NCI-H2227 (cell line): ENCODE measurements around the gene SERPINA10.
"Not testable (repeated sequence)": the region's sequence is repeated elsewhere in the genome, so short reads cannot be mapped to it uniquely, and the experiment has no call there.

Experiments used
- DNase-seq: peaks from one replicate; lab custom pipeline; 2025; ENCODE audit not compliant: unreplicated experiment; lab: John Stamatoyannopoulos, UW

SERPINA10 gene

DNA sequence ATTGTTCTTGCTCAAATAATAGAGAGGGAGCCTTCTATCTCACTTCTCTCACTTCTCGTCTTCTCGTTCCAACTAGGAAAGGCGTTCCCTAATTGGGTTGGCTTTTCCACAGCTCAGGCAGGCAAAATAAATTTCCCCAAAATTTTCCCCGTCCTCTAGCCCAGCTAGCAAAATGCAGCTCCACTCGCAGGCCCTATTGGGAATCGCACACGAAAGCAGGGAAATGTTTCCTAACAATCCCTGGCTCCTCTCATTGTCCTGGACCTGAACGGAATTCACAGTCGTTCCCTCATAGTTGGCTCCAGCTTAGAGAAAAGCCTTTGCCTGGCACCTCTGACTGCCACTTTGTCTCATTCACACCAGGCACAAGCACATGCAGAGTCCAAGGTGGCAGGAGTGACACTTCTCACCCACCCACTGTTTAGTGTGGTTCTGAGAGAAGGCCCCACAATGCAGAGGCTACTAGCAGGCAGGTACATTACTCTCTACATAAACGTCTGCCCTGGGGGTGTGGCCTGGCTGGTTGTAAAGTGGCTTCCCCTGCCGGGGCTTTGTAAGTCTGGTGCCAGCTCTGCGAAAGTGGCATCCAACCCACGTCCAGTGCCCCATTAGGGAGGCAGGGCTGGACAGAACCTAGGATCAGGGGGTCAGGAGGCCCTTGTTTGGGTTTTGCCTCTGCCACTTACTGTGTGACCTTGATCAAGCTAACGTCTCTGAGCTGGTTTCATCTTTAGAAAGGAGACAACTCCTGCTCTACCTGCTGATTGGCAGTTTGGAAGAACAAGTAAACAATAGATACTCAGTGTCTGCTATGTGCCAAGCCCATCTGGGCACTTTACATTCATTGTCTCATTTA lies 4.2 kb downstream of the SERPINA10 start:
- no peak for DNase-seq

DNA sequence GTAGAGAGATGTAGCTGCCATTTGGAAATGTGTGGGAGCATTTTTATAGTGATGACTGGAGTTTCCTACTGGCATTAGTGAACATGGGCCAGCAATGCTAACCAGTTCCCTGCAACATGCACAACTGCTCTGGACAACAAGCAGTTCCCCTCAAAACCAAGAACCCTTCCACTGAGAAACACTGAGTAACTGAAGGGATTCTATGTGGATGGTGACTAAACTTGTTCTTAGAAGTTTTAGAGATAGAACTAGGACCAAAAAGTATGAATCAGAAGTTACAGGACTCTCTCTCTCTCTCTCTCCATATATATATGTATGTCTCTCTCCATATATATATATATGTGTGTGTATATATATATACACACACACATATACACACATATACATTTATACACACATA lies 7.9 kb downstream of the SERPINA10 start:
- no peak for DNase-seq

DNA sequence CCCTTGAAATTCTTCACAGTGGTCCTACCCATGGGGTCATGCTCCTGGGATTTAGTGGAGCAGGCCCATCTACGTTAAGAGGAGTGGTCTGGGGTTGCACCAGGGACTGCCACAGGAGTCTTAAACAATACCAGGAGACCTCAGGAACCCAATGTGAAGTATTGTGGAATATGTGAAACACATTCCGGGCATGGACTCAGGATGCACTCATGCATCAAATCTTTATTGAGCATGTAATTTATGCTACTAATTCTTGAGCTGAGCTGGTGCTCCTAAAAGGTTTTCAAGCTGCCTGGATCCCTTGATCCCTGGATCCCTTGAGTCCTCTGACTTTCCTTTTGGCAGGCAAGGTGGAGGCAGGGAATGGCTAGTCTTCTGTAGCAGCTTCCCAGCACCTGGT lies 8.8 kb downstream of the SERPINA10 start:
- no peak for DNase-seq

DNA sequence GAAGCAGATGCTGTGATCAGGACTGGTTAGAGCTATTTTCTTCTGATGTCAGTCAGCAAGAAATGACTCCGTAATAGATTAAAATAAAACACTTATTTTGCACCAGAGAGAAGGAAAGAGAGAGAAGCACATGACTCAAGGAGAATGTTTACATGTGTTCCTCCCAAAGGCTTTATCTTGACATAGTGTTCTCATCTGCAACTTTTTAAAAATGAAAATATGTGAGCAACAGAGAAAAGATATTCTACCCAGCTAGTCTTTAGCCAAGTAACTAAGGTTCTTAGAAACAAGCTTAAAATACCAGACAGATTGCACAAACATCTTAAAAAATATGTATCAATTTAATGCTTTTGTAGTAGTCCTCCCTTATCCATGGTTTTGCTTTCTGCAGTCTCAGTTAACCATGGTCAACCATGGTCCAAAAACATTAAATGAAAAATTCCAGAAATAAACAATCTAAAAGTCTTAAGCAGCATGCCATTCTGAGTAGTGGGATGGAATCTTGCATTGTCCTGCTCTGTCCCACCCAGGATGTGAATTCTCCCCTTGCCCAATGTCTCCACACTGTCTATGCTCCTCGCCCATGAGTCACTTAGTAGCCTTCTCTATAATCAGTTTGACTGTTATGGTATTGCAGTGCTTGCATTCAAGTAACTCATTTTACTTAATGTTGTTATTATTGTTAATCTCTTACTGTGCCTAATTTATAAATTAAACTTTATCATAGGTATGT lies 9.9 kb downstream of the SERPINA10 start:
- no peak for DNase-seq

DNA sequence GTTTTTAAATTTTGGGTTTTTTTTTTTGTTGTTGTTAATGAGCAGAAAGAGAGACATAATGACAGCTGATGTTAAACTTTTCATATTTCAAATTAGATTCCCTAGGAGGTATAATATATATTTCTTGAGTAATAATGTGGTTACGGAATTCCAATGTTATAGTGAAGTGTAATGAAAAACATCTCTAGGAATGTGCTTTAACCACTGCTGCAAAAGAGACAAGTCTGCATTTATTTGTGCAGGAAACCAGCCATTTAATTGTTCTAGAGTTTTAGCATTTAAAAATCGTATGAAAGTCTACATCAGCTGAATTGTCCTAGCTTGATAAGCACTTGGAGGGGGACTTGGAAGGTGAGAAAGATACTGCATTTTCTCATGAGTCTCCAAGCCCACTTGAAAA lies 14.3 kb downstream of the SERPINA10 start:
- DNase-seq, result no peak

DNA sequence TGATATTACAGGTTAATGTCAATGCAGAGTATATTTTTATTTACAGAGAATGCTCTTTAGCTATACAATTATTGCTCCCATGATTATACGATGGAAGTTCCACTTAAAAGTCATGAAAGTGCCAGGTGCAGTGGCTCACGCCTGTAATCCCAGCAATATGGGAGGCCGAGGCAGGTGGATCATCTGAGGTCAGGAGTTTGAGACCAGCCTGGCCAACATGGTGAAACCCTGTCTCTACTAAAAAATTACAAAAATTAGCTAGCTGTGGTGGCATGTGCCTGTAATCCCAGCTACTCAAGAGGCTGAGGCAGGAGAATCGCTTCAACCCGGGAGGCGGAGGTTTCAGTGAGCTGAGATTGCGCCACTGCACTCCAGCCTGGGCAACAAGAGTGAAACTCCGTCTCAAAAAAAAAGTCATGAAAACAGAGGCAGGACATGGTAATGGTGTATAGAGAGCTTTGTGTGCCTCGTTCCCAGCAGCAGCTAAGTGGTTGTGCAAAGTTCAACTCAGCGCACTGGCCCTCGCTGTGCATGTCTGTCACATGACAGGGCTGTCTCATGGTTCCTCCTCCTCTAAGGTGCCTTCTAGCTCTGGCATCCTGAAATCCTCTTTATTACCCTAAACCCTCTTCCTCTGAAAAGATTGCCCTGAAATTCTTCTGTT lies 16.0 kb downstream of the SERPINA10 start:
- not testable (repeated sequence) for DNase-seq

DNA sequence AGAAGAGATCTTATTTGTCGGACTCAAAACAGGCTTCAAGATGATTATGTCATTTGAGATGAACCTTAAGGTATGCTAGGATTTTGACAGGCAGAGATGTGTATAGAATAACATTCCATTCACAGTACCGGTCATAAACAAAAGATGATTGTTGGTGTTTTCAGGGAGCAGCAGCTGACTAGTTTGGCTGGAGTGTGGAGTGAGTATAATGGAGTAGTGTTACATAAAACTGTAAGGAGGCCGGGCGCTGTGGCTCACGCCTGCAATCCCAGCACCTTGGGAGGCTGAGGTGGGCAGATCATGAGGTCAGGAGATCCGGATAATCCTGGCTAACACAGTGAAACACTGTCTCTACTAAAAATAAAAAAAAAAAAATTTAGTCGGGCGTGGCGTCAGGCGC lies 23.9 kb downstream of the SERPINA10 start:
- no peak for DNase-seq

DNA sequence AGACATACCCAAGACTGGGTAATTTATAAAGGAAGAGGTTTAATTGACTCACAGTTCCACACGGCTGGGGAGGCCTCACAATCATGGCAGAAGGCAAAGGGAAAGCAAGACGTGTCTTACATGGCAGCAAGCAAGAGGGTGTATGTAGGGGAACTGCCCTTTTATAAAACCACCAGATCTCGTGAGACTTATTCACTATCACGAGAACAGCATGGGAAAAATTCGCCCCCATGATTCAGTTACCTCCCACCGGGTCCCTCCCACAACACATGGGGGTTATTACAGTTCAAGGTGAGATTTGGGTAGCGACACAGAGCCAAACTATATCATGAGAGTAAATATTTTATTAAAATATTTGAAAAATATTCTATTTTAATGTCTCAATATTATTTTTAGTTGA lies 24.5 kb downstream of the SERPINA10 start:
- not testable (repeated sequence) for DNase-seq

DNA sequence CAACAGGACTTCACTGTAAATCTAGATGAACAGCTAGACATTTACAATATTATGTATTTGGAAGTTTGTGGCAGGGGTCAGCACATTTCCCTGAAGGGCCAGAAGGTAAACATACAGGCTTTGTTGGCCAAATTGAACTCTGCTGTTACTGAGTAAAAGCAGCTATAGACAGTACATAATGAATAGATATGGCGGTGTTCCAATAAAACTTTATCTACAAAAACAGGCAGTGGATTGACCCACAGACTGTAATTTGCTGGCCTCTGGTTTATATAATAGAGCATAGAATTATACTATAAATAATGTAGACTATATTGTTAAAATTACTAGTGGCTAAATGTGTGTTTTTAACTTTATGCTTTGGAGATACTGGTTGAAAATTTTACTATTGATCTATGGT lies 25.7 kb downstream of the SERPINA10 start:
- no peak for DNase-seq

DNA sequence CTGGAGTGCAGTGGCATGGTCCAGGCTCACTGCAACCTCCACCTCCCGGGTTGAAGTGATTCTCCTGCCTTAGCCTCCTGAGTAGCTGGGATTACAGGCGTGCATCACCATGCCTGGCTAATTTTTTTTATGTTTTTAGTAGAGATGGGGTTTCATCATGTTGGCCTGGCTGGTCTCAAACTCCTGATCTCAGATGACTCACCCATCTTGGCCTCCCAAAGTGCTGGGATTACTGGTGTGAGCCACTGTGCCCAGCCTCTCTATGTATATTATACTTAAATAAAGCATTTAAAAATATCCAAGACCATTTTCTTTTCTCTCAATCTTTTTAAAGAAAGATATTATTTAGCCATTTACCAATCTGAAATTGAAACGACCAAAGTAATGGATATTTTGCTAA lies 28.9 kb downstream of the SERPINA10 start:
- not testable (repeated sequence) for DNase-seq

DNA sequence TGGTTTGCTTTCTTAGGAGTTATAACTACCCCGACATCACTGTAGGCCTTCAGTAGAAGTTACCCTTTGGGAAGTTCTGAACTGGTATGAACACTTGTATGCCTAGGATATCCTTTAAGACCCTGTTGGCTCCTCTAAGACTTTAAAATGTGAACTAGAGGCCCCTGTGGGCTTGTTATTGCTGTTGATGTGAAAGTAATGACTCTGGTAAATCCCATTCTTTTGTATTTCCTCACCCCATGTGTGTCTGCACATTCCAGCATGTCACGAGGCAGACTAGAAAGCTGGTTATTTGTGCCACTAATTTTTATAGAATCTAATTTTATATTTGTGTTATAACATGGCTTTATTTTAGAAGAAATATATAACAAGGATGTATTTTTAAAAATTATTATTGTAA lies 48.9 kb downstream of the SERPINA10 start:
- DNase-seq, result no peak

DNA sequence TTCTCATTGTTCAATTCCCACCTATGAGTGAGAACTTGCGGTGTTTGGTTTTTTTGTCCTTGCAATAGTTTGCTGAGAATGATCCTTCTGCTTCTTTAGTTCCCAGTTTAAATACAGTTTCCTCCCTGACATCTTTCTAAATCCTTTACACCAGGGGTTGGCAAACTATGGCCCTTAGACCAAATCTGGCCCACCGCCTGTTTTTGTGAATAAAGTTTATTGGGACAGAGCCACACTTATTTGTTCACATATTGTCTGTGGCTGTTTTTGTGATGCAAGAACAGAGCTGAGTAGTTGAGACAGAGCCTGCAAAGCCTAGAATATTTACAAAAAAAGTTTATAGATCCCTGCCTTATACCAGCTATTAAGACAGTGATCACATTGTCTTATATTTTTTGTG lies 53.7 kb downstream of the SERPINA10 start:
- DNase-seq, result no peak

DNA sequence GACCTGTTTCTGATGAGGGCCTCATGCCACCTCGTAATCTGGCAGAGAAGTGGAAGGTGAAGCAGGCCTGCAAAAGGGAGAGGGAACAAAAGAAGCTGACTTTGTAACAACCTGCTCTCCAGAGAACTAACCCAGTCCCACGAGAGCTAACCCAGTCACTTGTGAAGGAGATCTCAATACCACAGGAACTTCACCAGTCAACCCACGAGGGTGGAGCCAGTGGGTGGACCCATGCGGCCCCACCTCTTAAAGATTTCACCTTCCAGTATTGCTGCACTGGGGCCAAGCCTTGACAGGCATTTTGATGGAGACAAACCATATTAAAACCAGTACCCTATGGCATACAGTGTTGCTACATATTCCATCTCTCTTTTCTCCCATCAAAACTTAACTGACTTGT lies 55.1 kb downstream of the SERPINA10 start:
- DNase-seq, result no peak

DNA sequence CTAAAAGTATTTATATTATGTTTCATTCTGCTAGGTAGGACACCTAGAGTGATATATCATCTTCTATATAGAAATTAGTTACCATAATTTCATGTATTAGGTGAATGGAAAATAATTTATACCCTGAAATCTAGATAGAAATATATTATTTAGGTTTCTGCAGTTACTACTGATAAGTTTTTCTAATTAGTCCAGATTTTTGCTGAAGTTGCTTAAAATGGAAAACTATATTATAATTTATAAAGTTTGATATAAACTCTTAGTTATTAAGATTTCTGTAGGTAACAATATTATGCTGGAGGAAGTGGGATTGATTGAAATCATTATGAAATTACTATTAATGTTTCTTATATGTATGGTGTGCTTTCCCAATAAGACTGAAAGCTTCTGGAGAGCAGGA lies 56.0 kb downstream of the SERPINA10 start:
- no peak for DNase-seq
